ENCODE results near the gene KCNE1.

The KCNE1 gene

GRCh38 chr21:34535886-34536285, 23.9 kb upstream of the KCNE1 start:
- no peak for DNase-seq

GRCh38 chr21:34534522-34534921, 22.5 kb upstream of the KCNE1 start:
- no peak for DNase-seq

- no peak for DNase-seq
These were observed 21.9 kb upstream of the KCNE1 start for GRCh38 chr21:34533938-34534337.

DNA sequence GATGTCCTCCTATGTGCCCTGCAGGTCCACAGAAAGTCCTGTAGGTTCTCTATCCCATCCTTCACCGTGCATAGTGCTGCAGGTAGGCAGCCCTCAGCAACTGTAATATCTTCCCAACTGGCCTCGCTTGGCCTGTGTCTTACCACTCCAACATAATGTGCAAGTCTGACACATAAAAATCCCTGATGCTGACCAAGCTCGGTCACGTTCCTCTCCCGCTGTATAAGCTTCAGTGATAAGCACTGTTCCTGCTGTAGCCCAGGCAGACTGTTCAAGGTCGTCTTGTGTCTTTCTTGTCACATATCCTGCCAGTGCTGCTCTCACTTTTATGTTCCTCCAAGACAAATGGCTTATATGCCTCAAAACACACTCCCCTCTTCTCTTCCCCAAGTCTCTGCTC, 19.4 kb upstream of the KCNE1 start:
- no peak for DNase-seq

GRCh38 chr21:34530261-34530660, 18.3 kb upstream of the KCNE1 start:
- no peak for DNase-seq

- DNase-seq: no peak
These were observed 16.1 kb upstream of the KCNE1 start for GRCh38 chr21:34528131-34528561.

DNA sequence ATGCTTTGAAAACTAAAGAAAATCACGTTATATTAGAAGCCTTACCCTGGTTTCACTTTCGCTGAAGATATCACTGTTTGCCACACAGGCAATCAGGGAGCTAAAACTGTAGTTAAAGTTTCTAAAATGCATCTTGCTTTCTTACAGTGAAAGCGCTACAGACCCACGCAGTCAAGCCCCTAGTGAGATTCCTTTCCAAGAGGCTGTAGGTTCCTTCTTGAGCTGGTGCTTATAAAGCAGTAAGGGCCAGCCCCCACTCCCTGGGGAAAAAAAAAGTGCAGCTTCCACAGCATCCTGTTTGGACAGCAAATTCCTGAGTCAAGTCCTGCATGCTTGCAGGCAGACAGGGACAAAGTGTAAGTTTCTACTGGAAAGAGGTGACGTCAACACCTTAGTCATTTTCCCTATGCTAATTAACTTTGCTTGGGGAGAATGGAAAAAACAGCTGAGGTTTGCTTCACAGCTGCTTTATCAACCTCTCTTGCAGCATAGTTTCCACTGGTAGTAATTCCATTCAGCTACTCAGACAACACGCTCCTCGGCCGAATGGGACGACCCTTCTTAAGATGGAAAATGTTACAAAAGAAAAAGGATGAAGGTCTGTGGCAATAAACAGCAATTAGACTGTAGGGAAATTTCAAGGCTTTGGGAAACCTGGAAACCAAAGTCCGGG, 14.7 kb upstream of the KCNE1 start:
- no peak for DNase-seq

DNA sequence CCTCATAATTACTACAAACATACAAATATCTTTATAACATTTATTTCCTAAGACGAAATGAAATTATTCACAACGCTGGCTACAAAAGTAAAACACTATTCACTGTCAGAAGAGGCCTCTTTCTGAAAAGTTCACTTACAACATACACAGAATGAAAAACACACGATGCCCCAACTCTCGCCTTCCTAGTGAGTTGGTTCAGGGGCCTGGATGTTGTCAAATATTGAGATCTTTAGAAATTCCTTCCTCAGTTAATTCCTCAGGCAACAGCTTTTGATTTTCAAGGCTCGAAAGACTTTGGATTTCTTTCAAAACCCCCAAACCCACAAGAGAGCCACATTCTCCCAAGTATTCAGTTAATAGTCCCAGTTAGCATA, 14.2 kb upstream of the KCNE1 start:
- DNase-seq: no peak

GRCh38 chr21:34524646-34525601, 12.9 kb upstream of the KCNE1 start:
- DNase-seq: no peak

DNA sequence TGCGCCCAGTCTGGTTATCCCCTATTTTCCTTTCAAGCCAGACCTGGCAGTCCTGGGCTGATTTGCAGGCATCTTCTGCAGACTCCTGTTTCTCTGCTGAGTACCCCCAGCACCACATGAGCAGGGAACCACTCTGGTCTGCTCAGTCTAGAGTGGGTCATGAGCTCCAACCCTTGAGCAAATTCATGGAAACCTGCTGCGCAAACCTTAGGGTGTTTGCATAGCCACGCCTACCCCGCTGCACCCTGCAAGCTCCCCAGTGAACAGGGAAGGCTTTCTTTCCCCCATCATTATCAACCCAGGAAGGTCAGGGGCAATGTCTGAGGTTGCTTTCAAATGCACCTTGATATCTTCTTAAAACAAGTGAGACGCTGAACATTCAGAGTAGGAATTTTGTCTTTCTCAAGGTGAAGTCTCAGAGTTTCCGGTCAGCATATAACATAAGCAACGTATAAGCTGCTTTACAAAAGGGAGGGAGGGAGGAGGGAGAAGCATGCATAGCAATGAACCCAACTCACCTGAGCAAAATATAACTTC, 11.1 kb upstream of the KCNE1 start:
- DNase-seq: no peak

DNA sequence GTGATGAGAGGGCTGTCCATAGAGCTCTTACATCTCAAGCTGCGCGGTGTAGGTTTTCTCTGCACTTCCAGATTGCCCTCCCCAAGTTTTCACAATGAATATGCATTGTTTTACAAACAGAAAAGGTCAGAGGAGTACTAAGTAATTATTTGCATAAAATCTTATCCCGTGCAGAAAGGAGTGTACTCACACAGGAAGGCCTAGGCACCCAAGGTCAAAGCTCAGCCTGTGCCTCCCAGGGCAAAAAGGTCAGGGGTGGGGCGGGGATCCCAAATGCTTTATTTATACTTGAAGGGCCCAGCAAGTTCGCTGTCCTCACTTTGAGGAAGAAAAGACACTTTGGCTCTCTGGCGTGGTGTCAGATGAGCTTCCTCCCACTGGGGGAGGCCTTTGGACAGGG, 10.3 kb upstream of the KCNE1 start:
- DNase-seq: no peak

GRCh38 chr21:34521561-34521960, 9.6 kb upstream of the KCNE1 start:
- DNase-seq: no peak

DNA sequence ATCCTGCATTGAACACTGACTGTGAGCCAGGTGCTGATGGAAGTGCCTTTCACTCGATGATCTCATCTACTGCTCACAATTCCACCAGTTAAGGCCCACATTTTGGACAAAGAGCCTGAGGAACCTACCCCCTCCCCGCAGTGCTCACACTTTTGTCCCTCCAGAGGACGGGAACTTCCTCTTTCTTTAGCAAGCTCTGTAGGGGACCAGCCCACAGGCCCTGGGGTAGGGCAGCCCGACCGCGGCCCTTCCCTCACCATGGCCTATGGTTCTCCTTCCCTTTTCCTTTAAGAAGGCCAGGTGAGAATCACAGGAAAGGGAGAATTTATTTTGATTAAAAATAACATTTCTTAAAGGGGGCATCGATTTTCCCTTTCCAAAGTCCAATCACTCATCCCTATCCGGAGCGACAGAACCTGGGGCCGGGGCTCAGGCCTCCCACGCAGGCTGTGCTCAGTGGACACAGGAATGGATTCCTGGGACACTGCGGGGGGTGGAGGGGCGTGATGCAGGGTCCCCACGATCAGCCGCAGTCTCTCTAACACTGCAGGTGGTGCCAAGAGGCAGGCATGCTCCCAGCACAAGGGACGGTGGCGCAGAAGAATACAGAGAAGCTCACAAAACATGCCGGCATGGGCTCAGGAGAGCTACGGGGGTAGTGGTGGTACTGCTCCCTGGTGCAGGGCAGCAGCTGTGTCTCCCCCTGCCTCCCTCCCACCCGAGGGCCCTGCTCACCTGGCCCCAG, 8.9 kb upstream of the KCNE1 start:
- no peak for DNase-seq

GRCh38 chr21:34520281-34520680, 8.3 kb upstream of the KCNE1 start:
- DNase-seq: no peak

- DNase-seq: no peak
These were observed 7.7 kb upstream of the KCNE1 start for GRCh38 chr21:34519694-34520093.

- no peak for DNase-seq
These were observed 7.0 kb upstream of the KCNE1 start for GRCh38 chr21:34519016-34519415.

- no peak for DNase-seq
These were observed 6.3 kb upstream of the KCNE1 start for GRCh38 chr21:34518301-34518700.

- DNase-seq: no peak
These were observed 5.7 kb upstream of the KCNE1 start for GRCh38 chr21:34517491-34518245.

GRCh38 chr21:34517039-34517438, 5.0 kb upstream of the KCNE1 start:
- DNase-seq: no peak

- DNase-seq: no peak
These were observed 2.6 kb upstream of the KCNE1 start for GRCh38 chr21:34514576-34515115.

DNA sequence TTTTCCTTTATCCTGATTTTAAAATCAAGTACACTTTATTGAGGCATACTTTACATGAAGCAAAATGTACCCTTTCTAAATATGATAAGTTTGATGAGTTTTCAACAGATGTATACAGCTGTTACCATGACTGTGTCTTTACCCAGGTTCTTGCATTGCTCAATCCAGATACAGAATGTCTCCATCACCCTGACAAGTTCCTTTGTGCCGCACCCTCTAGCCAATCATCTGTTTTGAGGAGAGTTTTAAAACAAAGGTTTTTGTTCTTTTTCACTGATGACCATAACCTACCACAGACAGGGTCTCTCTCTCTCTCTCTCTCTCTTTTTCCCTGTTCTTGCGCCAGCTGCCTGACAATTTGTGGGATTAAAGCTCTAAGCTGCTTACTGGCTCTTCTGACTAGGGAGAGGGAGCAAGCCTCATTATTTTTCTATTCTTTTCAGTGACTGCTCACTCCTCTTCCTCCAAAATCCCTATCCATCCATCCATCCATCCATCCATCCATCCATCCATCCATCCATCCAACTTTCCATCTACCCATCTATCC, 1.2 kb upstream of the KCNE1 start:
- no peak for DNase-seq

DNA sequence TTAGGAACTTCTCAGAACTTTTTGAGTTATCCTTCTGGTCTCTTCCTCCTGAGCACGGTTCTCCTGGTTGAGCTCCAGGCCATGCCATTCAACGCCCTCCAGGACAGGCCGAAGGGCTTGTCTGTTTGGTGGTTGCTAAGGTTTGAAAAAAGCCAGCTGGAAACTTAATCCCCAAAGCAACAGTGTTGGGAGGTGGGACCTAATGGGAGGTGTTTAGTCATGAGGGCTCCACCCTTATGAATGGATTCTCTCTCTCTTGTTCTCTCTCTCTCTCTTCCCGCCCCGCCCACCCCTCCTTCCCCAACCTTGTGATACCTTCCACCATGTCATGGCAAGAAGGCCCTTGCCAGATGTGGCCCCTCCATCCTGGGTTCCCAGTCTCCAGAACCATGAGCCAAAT, 829 bp downstream of the KCNE1 start:
- no peak for DNase-seq
